ENCODE data around the gene TAX1BP3. TPM values are rescaled to one million over a fixed set of nuclear protein-coding genes. Genes with fewer than 3 reads are reported as not detected.
A peak's percentile ranks its signal among the peaks of the same experiment; 100 is the strongest.

TAX1BP3 gene
- total RNA-seq, 2 donors from 2014 or later: 69.6 to 86.8 TPM

- Histone ChIP-seq H3K4me1 (ENCODE audit: control insufficient read depth, insufficient read depth, low read length) (no peaks in the 10 kb centered on the region), H3K9ac (ENCODE audit: extremely low read depth, low read length, poor library complexity, severe bottlenecking) (no peak overlapping the region), H3K9me3 (ENCODE audit: control insufficient read depth, low read length) (no peaks in the 10 kb centered on the region), H3K36me3 (ENCODE audit: control insufficient read depth, insufficient read depth, low read length) (no peaks in the 10 kb centered on the region), H3K27ac (ENCODE audit: low read depth, low read length) (no peak overlapping the region), H3K4me3 (ENCODE audit: low read length) (no peak overlapping the region), H3K27me3 (ENCODE audit: control insufficient read depth, insufficient read depth, low read length, poor library complexity, severe bottlenecking) (no peaks in the 10 kb centered on the region)
- 77 to 89% methylated on average over 7 to 12 of the region's 13 CpGs for WGBS, 2 experiments (ENCODE audit: insufficient coverage in 1 of 2, insufficient read length in 1 of 2)
- no peak overlapping the region for H3K4me3 Mint-ChIP-seq
- TF ChIP-seq CTCF (conservative IDR thresholded peaks at IDR 0.05): no peak
- H3K36me3 Mint-ChIP-seq (ENCODE audit: low read depth): no peaks in the 10 kb centered on the region
- H3K27me3 Mint-ChIP-seq (ENCODE audit: insufficient read depth): peaks cover 13% of the 10 kb centered on the region
- H3K4me1 Mint-ChIP-seq: no peaks in the 10 kb centered on the region
- H3K9me3 Mint-ChIP-seq: no peaks in the 10 kb centered on the region
- peak; percentile 54 for DNase-seq
- H3K27ac Mint-ChIP-seq: no peak overlapping the region
These were observed 16.8 kb upstream of the TAX1BP3 start for GRCh38 chr17:3685174-3685573.

GRCh38 chr17:3683054-3683511 lies 14.7 kb upstream of the TAX1BP3 start:
- H3K27me3 Mint-ChIP-seq (ENCODE audit: insufficient read depth): peaks cover 13% of the 10 kb centered on the region
- Histone ChIP-seq H3K9ac (ENCODE audit: extremely low read depth, low read length, poor library complexity, severe bottlenecking) (no peak overlapping the region), H3K4me1 (ENCODE audit: control insufficient read depth, insufficient read depth, low read length) (peaks cover 2% of the 10 kb centered on the region), H3K27ac (ENCODE audit: low read depth, low read length) (no peak overlapping the region), H3K27me3 (ENCODE audit: control insufficient read depth, insufficient read depth, low read length, poor library complexity, severe bottlenecking) (no peaks in the 10 kb centered on the region), H3K36me3 (ENCODE audit: control insufficient read depth, insufficient read depth, low read length) (no peaks in the 10 kb centered on the region), H3K9me3 (ENCODE audit: control insufficient read depth, low read length) (no peaks in the 10 kb centered on the region), H3K4me3 (ENCODE audit: low read length) (no peak overlapping the region)
- H3K9me3 Mint-ChIP-seq: no peaks in the 10 kb centered on the region
- peak; percentile 99 for TF ChIP-seq CTCF (conservative IDR thresholded peaks at IDR 0.05)
- no peak overlapping the region for H3K27ac Mint-ChIP-seq
- 62 to 69% methylated on average over 5 to 7 of the region's 10 CpGs for WGBS, 2 experiments (ENCODE audit: insufficient coverage in 1 of 2, insufficient read length in 1 of 2)
- peaks cover 1% of the 10 kb centered on the region for H3K4me1 Mint-ChIP-seq
- peak; percentile 92 for DNase-seq
- H3K36me3 Mint-ChIP-seq (ENCODE audit: low read depth): no peaks in the 10 kb centered on the region
- H3K4me3 Mint-ChIP-seq: no peak overlapping the region

- Histone ChIP-seq H3K9me3 (ENCODE audit: control insufficient read depth, low read length) (no peaks in the 10 kb centered on the region), H3K27me3 (ENCODE audit: control insufficient read depth, insufficient read depth, low read length, poor library complexity, severe bottlenecking) (no peaks in the 10 kb centered on the region), H3K9ac (ENCODE audit: extremely low read depth, low read length, poor library complexity, severe bottlenecking) (no peak overlapping the region), H3K4me1 (ENCODE audit: control insufficient read depth, insufficient read depth, low read length) (peaks cover 7% of the 10 kb centered on the region), H3K4me3 (ENCODE audit: low read length) (no peak overlapping the region), H3K27ac (ENCODE audit: low read depth, low read length) (no peak overlapping the region), H3K36me3 (ENCODE audit: control insufficient read depth, insufficient read depth, low read length) (no peaks in the 10 kb centered on the region)
- H3K27me3 Mint-ChIP-seq (ENCODE audit: insufficient read depth): peaks cover 13% of the 10 kb centered on the region
- H3K4me3 Mint-ChIP-seq: no peak overlapping the region
- no peak overlapping the region for H3K27ac Mint-ChIP-seq
- no peaks in the 10 kb centered on the region for H3K9me3 Mint-ChIP-seq
- DNase-seq: no peak
- peaks cover 10% of the 10 kb centered on the region for H3K4me1 Mint-ChIP-seq
- 89 to 97% methylated on average over 10 to 12 of the region's 12 CpGs for WGBS, 2 experiments (ENCODE audit: insufficient coverage in 1 of 2, insufficient read length in 1 of 2)
- H3K36me3 Mint-ChIP-seq (ENCODE audit: low read depth): no peaks in the 10 kb centered on the region
- TF ChIP-seq CTCF (conservative IDR thresholded peaks at IDR 0.05): no peak
These were observed 13.7 kb upstream of the TAX1BP3 start for GRCh38 chr17:3682033-3682432.
